ENCODE measurements around the gene SLC34A1.

- no peak for TF ChIP-seq POLR2A (IDR thresholded peaks at IDR 0.05; ENCODE audit: low read length)
- TF ChIP-seq GATA1 (IDR thresholded peaks at IDR 0.05; ENCODE audit: low read depth, low read length) = no peak
These were observed 26.3 kb downstream of the SLC34A1 start for GRCh38 chr5:177410575-177410974.
